CD4-positive, alpha-beta T cell treated with Interleukin-15 for 4 hours (primary cell): ENCODE measurements around the gene CAMTA2.

Experiments
- DNase-seq: peaks from one replicate; pipeline ENCODE4 v3.0.0-alpha.2; 2020; ENCODE audit warnings: low spot score

CAMTA2 gene

GRCh38 chr17:4969047-4969550, 18.4 kb downstream of the CAMTA2 start:
- DNase-seq = no peak

GRCh38 chr17:4968486-4969046, 18.9 kb downstream of the CAMTA2 start:
- DNase-seq = no peak

- DNase-seq = peak; percentile 95
Observed at GRCh38 chr17:4967539-4968485, 19.7 kb downstream of the CAMTA2 start, which contains the start of gene SPAG7. Gene SPAG7 (minus strand): TSS chr17:4967817. CDS start chr17:4967804, 13 bp downstream.

DNA sequence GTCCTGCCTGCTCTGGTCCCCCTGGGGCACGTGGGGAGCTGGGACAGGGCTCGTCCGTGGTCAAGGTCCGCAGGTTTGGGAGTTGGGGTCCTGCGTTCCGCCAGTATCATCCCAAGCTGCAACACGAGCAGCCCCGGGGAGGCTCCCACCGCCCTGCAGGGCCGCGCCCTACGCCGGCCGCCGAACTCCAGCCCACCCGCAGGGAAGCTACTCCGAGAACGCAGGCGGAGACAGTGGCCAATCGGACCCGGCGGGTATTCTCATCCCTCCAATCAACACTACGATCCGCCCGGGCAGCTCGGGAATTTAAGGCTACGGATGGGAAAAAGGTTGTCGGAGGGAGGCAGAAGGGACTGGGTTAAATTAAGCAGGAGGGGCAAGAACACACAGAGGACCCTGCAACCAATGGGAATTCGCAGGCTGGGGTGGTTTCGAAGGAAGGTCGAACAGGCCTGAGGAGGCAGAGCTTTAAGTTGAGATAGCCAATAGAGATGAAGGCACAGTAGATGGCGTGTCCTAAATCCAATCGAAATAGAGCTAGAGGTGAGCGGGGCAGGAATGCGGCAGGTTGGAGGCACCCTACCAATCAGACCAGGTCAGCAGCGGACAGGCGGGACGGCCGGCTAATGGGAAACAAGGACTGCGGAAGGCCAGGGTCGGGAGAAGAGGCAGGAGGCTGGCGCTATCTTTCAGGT, 20.5 kb downstream of the CAMTA2 start:
- DNase-seq = peak; percentile 99

GRCh38 chr17:4965311-4965986, 22.0 kb downstream of the CAMTA2 start:
- DNase-seq = no peak

- no peak for DNase-seq
Observed at GRCh38 chr17:4960279-4960922, 27.1 kb downstream of the CAMTA2 start.

- no peak for DNase-seq
Observed at GRCh38 chr17:4959261-4959965, 28.1 kb downstream of the CAMTA2 start.

DNA sequence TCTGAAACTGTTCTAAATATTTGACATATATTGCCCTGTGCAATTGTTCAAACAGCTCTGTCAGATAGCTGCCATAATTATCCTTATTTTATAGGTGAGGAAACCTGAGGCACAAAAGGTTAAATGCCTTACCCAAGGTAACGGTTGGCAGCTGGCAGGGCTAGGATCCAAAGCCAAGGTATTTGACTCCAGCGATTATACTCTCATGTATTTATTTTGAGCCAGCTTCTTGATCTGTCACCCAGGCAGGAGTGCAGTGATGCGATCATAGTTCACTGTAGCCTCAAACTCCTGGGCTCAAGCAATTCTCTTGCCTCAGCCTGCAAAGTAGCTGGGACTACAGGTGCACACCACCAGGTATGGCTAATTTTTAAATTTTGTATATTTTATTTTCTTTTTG, 29.4 kb downstream of the CAMTA2 start:
- DNase-seq = no peak

- DNase-seq = no peak
Observed at GRCh38 chr17:4956493-4957061, 30.9 kb downstream of the CAMTA2 start.

DNA sequence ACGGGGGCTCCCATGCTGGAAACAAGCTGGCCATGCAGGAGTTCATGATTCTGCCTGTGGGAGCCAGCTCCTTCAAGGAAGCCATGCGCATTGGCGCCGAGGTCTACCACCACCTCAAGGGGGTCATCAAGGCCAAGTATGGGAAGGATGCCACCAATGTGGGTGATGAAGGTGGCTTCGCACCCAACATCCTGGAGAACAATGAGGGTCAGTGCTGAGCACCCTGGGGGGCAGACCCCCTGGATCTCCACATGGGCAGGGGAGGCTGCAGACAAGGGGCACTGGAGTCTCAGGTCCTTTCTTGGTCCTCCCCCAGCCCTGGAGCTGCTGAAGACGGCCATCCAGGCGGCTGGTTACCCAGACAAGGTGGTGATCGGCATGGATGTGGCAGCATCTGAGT, 32.4 kb downstream of the CAMTA2 start:
- no peak for DNase-seq

GRCh38 chr17:4953451-4953961, 34.0 kb downstream of the CAMTA2 start:
- no peak for DNase-seq

- DNase-seq = no peak
Observed at GRCh38 chr17:4951486-4951885, 36.0 kb downstream of the CAMTA2 start.

DNA sequence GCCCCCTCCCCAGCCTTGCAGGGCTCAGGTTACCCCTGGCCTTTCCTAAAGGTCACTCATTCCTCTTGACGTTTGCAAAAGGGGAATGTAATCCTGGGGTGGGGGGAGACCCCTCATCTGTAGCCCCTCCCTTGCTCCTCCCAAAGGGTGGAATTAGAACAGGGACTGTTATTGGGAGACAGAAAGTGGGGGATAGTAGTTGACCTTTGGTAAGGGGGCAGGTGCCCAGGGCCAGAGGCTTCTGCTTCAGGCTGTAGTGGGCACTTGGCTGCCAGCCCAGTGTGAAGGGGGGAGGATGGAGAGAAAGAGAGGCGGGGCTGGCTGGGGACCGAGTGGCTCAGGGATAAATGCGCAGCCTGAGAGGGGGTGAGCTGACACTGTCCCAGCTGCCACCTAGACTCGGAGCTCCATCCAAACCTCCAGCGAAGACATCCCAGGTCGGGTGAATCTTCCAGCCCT, 36.7 kb downstream of the CAMTA2 start, which contains the start of gene ENO3:
ENO3 (plus strand) TSS at position 374 of the 459 bp plus-strand sequence. CDS start 711 bp downstream, outside the sequence.
- no peak for DNase-seq

- DNase-seq = no peak
Observed at GRCh38 chr17:4950075-4950745, 37.3 kb downstream of the CAMTA2 start.

DNA sequence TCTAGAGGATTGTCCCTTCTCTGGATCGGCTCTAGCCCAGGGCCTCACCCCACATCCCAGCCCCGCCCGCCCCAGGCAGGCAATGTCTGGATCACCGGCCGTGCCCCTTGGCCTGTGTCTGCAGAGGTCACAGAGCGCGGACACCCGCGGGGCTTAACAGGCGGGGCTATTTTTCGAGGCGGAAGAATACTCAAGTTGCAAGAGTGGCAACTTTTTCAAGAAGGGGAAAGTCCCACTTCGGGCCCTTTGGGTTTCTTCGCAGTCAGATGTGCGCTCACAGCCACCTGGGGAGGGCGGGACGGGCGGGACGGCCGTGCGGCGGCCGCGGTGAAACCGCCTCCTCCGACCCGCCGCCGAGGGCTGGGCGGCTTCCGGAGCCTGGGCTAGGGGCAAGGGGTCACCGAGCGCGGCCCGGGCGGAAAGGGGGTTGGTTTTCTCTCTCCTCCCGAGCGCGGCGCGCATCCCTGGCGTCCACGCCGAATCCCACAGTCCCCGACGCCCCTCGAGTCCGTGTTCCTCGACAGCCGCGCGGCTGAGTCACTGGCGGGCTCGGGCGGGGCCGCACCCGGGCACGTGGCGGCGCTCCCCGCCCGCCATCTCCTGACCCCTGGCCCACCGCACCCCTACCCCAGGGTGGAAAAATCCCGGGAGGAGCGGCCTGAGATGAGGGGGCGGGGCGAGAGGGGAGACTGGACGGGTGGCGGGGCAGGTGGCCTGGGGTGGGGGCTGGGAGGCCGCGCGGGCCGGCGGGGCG, 38.0 kb downstream of the CAMTA2 start:
- DNase-seq = peak; percentile 86

DNA sequence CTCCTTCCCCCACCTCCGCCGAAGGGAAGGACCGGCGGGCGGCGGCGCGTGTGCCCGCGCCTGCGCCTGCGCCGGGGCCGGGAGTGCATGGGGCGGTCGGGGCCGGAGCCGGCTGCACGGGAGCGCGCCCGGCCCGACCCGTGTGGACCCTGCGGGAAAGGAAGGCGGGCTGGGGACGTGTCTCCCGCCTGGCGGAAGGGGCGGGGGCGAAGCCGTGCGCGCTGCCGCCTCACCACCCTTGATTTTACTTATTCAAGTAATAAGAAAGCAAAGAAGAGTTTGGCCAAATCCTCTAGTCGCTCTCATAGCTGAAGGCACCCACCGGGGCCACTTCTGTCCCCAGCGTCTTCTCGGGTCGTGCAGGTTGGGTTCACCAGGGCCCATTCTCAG, 38.5 kb downstream of the CAMTA2 start:
- DNase-seq = peak; percentile 74

GRCh38 chr17:4948166-4948930, 39.1 kb downstream of the CAMTA2 start, which contains the start of gene PFN1:
Gene PFN1 (minus strand): TSS chr17:4948530. CDS start chr17:4948394, 136 bp downstream.
- peak; percentile 94 for DNase-seq
